Endometrial microvascular endothelial cells (primary cell): ENCODE results near the gene CHMP5. TPM values are rescaled to one million over a fixed set of nuclear protein-coding genes. Genes with fewer than 3 reads are reported as not detected.

ENCODE experiments used
- in situ Hi-C: cut with HindIII; loops from 2 replicates; pipeline ENCODE4 v1.10.0; 2017; ENCODE audit warnings: low sequenced_read_pairs, low pct_unique_long_range_greater_than_20kb; ENCODE audit errors: inconsistent ontology term
- total RNA-seq: library from RNA; depleted of rRNA; stranded (reverse); fragments of >200 nt; gene quantifications from one replicate; pipeline ENCODE4 v1.2.3, GENCODE V29; 2015; ENCODE audit errors: inconsistent ontology term

CHMP5 gene
- total RNA-seq, 1 donor from 2014 or later = 69.4 TPM

GRCh38 chr9:33239921-33240320 lies 24.9 kb upstream of the CHMP5 start, which contains the start of gene SPINK4:
Gene SPINK4, plus strand, starts transcription at chr9:33240167. Its CDS starts 42 bp downstream, at chr9:33240209.
- in situ Hi-C loops = no loop called here

DNA sequence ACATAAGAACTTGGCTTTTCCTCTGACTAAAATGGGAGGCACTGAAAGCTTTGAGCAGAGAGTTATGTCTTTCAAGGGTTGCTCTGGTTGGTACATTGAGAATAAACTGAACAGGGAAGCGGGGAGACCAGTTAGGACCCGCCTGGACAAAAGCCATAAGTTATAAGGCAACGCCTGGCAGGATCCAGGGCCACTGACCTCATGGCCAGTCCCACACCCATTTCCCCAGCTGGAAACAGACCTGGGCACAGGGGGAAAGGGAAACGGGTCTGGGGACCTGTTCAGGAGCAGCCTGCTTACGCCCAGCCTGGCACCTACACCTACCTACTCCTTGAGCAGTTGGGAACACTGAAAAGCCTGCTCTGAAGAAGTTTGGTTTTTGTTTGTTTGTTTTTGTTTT lies 23.6 kb upstream of the CHMP5 start:
- in situ Hi-C loops = no loop called here

DNA sequence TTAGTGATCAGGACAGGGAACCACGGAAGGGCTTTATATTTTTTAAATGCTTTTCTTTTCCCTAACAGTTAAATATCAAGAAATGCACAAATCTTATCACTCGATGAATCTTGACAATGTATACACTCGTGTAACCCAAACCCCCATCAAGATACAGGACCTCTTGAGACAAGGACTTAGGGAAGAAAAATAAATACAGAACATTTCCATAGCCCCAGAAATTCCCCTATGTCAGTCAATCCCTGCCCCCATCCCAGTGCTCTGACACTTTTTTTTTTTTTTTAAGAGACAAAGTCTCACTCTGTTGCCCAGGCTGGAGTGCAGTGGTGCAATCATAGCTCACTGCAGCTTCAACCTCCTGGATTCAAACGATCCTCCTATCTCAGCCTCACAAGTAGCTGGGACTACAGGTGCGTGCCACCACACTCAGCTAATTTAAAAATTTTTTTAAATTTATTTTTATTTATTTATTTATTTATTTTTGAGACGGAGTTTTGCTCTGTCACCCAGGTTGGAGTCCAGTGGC lies 22.2 kb upstream of the CHMP5 start:
- in situ Hi-C loops = no loop called here

DNA sequence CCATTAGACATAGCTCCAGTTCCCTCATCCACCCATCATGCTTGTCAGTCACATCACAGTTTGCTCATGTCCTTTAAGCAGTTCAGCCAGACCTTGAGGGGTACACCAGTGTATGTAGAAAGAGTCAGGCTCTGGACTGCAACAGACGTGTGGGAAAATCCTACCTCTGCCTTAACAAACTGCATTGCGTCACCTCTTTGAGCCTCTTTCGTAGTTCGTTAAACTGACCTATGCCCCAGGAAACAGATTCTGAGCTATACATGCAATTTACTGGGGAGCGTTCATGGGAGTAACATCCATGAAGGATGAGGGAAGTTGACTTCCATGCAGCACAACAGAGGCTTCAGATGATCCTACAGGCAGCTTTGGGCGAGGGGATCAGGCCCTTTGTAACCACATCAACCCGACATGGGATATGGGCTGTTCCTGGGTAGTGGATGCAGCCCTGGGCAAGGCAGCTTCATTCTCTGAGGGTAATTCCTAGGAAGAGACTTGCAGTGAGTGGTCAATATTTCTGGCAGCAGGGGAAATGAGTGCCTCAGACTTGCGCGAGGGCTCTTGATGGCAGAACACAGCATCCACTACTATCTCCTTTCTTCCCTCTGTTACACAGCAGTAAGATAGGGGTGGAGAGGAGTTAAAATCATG lies 20.6 kb upstream of the CHMP5 start:
- in situ Hi-C loops = no loop called here

GRCh38 chr9:33245341-33245740 lies 19.5 kb upstream of the CHMP5 start:
- in situ Hi-C loops = no loop called here

DNA sequence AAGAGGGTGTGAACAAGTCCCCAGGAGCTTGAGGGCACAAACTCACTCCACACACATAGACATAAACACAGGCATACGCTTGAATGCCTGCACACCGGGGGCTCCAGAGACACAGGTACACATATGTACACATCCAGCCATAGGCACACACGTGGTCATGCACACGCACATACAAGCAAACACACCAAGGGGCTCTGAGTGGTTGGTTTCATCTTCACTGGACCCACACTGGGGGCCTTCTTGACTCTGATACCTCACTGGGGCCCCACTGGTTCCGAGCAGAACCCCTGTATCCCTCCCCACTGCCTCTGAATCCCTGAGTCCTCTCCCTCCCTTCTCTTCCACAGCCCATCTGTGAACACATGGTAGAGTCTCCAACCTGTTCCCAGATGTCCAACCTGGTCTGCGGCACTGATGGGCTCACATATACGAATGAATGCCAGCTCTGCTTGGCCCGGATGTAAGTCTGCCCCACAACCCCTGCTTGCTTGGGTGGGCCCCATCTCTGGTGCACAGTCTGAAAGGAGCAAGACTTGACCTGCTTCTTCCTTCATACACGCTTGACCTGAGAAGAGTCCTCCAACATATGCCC lies 18.5 kb upstream of the CHMP5 start:
- in situ Hi-C loops = no loop called here

GRCh38 chr9:33248606-33249005 lies 16.2 kb upstream of the CHMP5 start:
- in situ Hi-C loops = no loop called here

DNA sequence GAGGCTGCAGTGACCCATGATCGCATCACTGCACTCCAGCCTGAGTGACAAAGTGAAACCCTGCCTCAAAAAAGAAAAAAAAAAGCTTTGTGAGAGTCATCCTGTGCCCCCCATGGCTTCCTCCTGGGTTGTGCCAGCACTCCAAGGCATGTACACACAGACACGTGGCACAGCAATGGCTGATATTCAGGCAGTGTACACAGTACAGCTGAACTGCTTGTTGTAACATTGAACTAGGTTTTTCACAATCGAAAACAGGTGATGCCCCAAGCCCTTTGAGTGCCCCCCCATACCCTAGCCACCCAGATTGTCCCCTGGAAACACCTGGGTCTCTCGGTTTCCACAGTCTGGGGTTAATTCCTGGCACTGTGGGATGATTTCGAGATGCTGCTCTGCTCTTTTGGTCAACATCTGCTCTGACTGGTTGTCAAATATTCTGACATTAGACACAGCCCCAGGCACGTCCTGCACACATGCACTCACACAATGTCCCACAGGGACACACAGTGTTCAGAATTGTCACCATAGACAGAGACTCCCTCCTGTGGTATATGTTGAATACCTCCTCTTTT lies 15.7 kb upstream of the CHMP5 start:
- in situ Hi-C loops = no loop called here

DNA sequence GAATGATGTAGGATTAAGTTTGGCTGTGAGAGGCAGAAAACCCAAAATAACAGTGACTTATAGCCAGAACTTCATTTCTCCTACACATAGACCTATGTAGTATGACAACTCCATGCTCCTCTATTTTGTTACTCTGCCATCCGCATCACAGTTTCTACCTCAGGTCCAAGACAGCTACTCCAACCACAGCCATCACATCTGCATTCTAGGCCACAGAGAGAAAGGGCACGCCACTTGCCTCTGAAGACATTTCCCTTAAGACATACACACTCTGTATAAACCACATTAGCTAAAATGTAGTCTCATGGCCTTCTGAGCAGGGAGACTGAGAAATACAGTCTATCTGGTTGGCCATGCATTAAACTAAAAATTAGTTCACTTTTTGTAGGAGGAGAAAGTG lies 14.9 kb upstream of the CHMP5 start:
- in situ Hi-C loops = no loop called here

- in situ Hi-C loops = no loop called here
Measured at GRCh38 chr9:33250458-33250995, 14.3 kb upstream of the CHMP5 start.

DNA sequence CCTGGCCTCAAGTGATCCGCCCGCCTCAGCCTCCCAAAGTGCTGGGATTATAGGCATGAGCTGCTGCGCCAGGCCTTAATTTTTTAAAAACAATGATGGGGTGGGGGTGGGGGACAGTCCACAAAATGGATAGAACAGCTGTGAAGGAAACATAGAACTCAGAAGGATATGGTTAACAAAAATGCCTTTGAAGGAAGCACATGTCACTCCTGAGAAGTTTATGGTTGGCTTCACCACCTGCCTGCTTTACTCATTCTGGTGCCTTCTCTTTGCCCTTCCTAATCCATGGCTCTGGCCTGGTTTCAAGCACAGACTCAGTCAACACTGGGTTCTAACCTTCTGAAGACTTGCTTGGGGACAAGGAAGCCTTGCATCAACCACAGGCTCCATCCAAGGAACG lies 10.6 kb upstream of the CHMP5 start:
- in situ Hi-C loops = no loop called here

DNA sequence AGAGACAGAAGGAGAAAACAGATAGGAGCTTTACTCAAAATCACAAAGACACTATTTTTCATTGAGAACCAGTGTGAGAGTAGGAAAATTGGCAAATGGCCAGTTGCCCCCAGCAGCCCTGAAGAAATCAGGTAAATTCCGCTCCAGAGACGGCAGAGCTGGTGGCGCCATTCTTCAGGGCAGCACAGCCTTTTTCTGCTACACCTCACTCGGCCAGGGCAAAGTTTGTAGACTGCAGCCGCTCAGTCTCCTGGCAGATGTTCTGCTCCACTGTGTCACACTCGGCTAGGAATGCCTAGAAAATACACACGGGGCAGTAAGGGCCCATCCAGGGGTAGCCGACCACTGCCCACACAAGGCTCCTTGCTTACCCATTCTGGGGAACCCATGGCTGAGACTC lies 9.8 kb upstream of the CHMP5 start:
- in situ Hi-C loops = no loop called here

GRCh38 chr9:33255471-33255870 lies 9.4 kb upstream of the CHMP5 start:
- in situ Hi-C loops = no loop called here

- in situ Hi-C loops = no loop called here
Measured at GRCh38 chr9:33256236-33256635, 8.6 kb upstream of the CHMP5 start.

DNA sequence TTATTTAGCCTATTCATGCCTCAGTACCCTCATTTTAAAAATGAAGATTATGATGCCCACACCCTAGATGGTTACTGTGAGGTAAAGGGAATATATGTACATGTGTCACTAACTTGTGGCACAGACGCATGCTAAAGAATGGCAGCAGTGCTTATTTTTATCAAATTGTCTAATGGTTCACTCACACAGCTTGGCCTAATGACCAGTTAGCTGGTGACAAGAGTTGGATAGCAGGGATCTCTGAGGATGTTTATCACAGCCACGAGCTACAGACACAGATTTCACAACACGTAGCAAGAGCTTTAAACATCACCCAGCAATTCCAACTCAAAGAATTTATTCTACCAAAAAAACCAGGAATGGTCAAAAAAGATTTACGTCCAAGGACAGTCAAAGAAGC lies 7.6 kb upstream of the CHMP5 start:
- in situ Hi-C loops = no loop called here

DNA sequence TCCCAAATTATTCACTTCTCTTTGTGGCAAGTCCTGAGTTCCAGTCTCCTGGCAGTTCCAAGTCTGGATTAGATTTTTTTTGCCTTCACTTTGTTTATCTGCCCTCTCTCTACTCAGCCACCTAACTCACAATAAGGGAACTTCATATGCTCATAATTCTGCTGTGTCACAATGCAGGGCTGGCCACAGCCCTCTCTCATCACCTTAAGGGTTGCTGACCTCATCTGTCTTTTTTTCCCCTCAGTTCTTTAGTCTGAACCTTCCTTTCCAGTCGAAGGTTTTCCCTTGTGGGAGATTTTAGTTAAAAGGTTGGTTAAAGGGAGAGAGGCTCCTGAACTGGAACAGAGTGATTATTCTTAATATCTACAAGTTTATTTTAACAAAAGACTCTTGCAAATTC lies 4.5 kb upstream of the CHMP5 start:
- in situ Hi-C loops = no loop called here

DNA sequence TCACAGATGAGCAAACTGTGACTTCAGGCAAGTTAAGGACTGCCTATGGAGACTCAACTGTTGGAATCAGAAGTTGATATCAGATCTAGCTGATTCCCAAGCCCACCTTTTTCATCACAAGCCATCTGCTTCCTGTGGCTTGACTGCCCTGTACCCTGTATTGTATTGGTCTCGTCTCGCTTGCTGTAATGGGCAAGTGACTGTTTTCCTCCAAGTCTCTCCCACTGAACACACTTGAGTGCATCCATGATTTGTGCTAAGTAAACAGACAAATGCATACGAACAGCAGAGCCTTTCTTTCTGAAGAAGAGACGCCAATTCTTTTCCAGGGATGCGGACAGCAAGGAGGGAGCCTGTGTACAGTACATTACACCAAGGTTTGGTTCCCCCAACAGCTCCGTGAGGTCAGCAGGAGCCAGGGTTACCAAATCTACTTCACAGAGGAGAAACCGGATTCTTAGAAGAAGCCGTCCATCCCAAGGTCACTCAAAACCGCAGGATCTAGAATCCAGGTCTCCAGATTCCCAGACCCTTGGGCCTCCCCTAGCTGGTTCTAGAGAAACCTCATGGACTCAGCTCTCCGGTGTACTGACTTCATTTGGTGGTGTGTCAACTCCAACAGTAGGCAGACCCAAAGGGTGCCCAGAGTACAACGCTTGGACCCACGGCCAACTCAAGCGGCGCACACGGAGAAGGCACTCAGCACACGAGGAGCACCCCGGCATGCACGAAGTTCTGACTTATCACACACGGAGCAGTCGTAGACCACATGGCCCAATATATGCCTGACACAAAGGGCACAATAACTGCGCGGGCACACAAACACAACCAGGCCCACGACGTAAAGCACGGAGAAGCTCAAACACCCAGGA lies 1.5 kb upstream of the CHMP5 start:
- in situ Hi-C loops = no loop called here

GRCh38 chr9:33264003-33264472 lies 811 bp upstream of the CHMP5 start:
- in situ Hi-C loops = no loop called here

GRCh38 chr9:33265211-33265865 lies 489 bp downstream of the CHMP5 start:
- in situ Hi-C loops = no loop called here
